HG03108 (cell line): ENCODE results near the gene FAIM2.
A peak's percentile ranks its signal among the peaks of the same experiment; 100 is the strongest.

Experiments
- ATAC-seq: cut with Tn5 transposase; IDR thresholded peaks from one replicate; pipeline ENCODE4 v1.9.1; 2021; ENCODE audit warnings: moderate library complexity; ENCODE audit not compliant: unreplicated experiment

FAIM2 gene

GRCh38 chr12:49903700-49904423 lies at the start of gene FAIM2:
TSS of gene FAIM2 (minus strand) at chr12:49903900. CDS start at chr12:49903792, 108 bp downstream.
- ATAC-seq = no peak

- ATAC-seq = no peak
Measured at GRCh38 chr12:49953151-49953550, 49.5 kb upstream of the FAIM2 start.

- no peak for ATAC-seq
Measured at GRCh38 chr12:49952391-49953055, 48.8 kb upstream of the FAIM2 start.

- no peak for ATAC-seq
Measured at GRCh38 chr12:49951411-49952240, 47.9 kb upstream of the FAIM2 start.

GRCh38 chr12:49950273-49951251 lies 46.9 kb upstream of the FAIM2 start, which contains the start of gene AQP2:
TSS of gene AQP2 (plus strand) at chr12:49950737. CDS start at chr12:49950831, 94 bp downstream.
- ATAC-seq = no peak

- ATAC-seq = no peak
Measured at GRCh38 chr12:49949866-49950265, 46.2 kb upstream of the FAIM2 start.

GRCh38 chr12:49948866-49949845 lies 45.5 kb upstream of the FAIM2 start:
- no peak for ATAC-seq

- no peak for ATAC-seq
Measured at GRCh38 chr12:49947593-49948226, 44.0 kb upstream of the FAIM2 start.

GRCh38 chr12:49946497-49946896 lies 42.8 kb upstream of the FAIM2 start:
- no peak for ATAC-seq

- no peak for ATAC-seq
Measured at GRCh38 chr12:49946086-49946485, 42.4 kb upstream of the FAIM2 start.

GRCh38 chr12:49945394-49946080 lies 41.8 kb upstream of the FAIM2 start:
- peak; percentile 87 for ATAC-seq

GRCh38 chr12:49944718-49945117 lies 41.0 kb upstream of the FAIM2 start:
- no peak for ATAC-seq

DNA sequence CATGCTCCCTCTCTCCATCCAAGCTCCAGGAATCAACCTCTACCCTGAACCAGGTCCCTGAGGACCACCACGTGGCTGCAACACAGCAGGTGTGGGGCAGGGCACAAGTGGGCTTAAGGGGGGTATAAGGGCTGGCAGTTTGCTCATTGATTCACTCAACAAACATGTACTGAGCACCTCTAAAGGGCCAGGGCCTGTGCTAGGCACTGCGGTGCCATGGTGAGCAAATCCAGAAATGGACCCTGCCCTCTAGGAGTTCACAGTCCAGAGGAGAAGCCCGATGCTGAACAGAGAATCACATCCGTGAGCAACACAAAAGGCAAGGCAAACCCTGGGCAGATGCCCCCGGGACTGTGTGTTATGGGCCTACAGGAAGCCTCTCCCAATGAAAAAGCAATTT lies 40.3 kb upstream of the FAIM2 start:
- ATAC-seq = no peak

DNA sequence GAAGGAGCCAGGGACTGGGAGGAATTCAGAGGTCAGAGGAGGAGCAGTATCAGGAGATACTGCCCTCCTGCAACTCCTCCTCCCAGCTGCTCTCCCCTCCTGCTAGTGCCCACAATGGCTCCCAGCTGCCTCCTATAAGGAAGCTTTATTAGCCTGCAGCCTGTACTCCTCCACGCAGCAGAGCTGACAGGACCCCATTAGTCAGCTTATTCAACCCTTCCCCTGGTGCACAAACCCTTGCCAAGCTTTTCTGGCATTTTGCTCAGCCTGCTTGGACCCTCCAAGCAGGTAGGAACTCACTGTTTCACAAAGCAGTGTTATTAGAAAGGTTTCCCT lies 39.9 kb upstream of the FAIM2 start:
- ATAC-seq = no peak

DNA sequence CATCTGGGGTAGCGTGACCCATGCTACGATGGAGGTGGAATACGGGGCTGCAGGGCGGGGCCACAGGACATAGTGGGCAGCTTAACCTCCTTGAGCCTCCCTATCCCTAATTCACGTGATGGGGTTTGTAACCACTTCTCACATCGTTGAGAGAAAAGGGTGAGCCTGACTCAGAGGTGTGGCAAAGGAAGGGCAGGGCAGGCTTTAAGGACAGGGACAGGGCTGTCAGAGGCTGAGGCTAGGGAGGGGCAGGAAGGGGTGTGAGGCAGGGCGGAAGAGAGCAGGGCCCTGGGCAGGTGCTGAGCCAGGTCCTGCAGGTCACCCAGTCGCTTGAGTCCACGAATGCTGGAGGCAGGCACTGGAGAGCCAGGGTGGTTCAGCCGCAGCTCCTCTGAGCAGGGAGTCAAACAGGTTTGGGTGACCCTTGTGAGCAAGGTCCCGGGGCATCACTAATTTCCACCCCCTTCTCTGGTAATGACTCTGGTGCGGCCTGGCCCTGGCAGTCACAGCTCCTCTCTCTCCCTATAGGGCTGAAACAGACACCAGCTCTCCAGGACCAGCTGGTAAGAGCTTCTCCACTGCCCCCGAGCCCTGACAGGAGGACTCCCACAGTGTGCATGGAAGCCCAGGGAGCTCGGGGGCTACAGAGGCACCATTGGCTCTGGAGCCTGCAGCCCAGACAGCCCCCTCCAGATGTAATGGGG lies 39.4 kb upstream of the FAIM2 start:
- no peak for ATAC-seq

GRCh38 chr12:49942512-49942893 lies 38.8 kb upstream of the FAIM2 start:
- ATAC-seq = no peak
